Thyroid gland (tissue), 4 donors: ENCODE data around the gene PITRM1. TPM values are rescaled to one million over a fixed set of nuclear protein-coding genes. Genes with fewer than 3 reads are reported as not detected.

Experiments used
- DNase-seq, 2 donors: peaks; one replicate each; pipeline ENCODE4 v3.0.0-alpha.2; 2019
- H3K27ac ChIP-seq, 3 donors: fragments of 200-600 bp; sonication (generic); 1 replicate in 2 of 3; 2 replicates in 1 of 3; pipeline ENCODE4 v1.5.1; 2016 to 2019; ENCODE audit warnings: mild to moderate bottlenecking in 1 of 3, moderate library complexity in 1 of 3
- H3K27me3 ChIP-seq: fragments of 200-600 bp; sonication (generic); one replicate; pipeline ENCODE4 v1.5.1; 2019
- H3K36me3 ChIP-seq, 2 donors: fragments of 200-600 bp; sonication (generic); one replicate each; pipeline ENCODE4 v1.5.1; 2016 to 2019
- H3K4me1 ChIP-seq, 2 donors: fragments of 200-600 bp; sonication (generic); one replicate each; pipeline ENCODE4 v1.5.1; 2017 to 2019
- H3K4me3 ChIP-seq, 3 donors: fragments of 200-600 bp; sonication (generic); replicated peaks in 1 of 3; 1 replicate in 2 of 3; 2 replicates in 1 of 3; pipeline ENCODE4 v1.5.1; 2016; ENCODE audit warnings: mild to moderate bottlenecking in 1 of 3
- H3K9me3 ChIP-seq: fragments of 200-600 bp; sonication (generic); one replicate; pipeline ENCODE4 v1.5.1; 2017
- POLR2A ChIP-seq, 2 donors: fragments of 450-650 bp; IDR thresholded peaks; one replicate each; pipeline ENCODE4 v1.6.1; 2017; ENCODE audit warnings: antibody characterized with exemption in 2 of 2, mild to moderate bottlenecking in 2 of 2, moderate library complexity in 1 of 2
- WGBS, 2 donors: methylation state at CpG; one replicate each; pipeline ENCODE4 v1.1.5; 2017; 5-methylcytosine and 5-hydroxymethylcytosine counted together
- intact Hi-C: fragments of 100-400 bp; cut with DNase I; formaldehyde crosslinking; loops from one replicate; pipeline ENCODE4 v1.15.1; 2023
- total RNA-seq, 4 donors: library from RNA; depleted of rRNA; stranded (reverse); fragments of >200 nt; gene quantifications; one replicate each; pipeline ENCODE4 v1.2.3, GENCODE V29; 2016
- TF ChIP-seq, protein P1 (sequence below), 6 experiments: fragments of 200-600 bp in 3 of 6; fragments of 450-650 bp in 3 of 6; sonication (generic) in 3 of 6; IDR thresholded peaks; one replicate each; pipeline ENCODE4 v1.5.1; 2016 to 2019; ENCODE audit warnings: antibody characterized with exemption in 6 of 6, mild to moderate bottlenecking in 2 of 6, inconsistent platforms in 1 of 6, moderate library complexity in 1 of 6

Gene PITRM1
- total RNA-seq, 4 donors from 2014 or later: 68.2 to 107 (median 86.2) TPM

DNA sequence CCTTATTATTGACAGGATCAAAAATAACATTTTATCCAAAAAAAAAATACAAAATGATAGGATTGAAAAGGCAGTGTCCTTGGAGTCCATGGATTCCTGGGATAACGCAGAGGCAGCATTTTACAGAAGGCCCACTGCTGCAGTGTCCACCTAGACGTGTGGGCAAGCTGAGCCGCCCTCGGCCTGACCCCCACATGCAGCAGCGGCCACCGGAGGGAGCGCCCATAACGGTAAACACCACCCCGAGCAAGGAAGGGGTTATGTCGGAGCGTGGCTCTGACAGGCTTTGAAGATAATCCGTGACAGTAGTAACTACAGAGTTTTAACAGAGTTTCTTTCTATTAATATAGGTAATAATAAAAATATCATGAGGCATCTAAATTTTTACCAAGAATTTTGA lies 45.3 kb upstream of the PITRM1 start:
- no peak for DNase-seq
- Histone ChIP-seq H3K27me3 (no peaks in the 10 kb centered on the region), H3K4me1 (no peaks in the 10 kb centered on the region), H3K4me3 (no peak overlapping the region), H3K27ac (no peak overlapping the region), H3K36me3 (no peaks in the 10 kb centered on the region), H3K9me3 (no peaks in the 10 kb centered on the region)
- 91 to 94% methylated on average over 12 of the region's 12 CpGs for WGBS, 2 donors
- TF ChIP-seq POLR2A (IDR thresholded peaks at IDR 0.05): no peak
- TF ChIP-seq, protein P1, sequence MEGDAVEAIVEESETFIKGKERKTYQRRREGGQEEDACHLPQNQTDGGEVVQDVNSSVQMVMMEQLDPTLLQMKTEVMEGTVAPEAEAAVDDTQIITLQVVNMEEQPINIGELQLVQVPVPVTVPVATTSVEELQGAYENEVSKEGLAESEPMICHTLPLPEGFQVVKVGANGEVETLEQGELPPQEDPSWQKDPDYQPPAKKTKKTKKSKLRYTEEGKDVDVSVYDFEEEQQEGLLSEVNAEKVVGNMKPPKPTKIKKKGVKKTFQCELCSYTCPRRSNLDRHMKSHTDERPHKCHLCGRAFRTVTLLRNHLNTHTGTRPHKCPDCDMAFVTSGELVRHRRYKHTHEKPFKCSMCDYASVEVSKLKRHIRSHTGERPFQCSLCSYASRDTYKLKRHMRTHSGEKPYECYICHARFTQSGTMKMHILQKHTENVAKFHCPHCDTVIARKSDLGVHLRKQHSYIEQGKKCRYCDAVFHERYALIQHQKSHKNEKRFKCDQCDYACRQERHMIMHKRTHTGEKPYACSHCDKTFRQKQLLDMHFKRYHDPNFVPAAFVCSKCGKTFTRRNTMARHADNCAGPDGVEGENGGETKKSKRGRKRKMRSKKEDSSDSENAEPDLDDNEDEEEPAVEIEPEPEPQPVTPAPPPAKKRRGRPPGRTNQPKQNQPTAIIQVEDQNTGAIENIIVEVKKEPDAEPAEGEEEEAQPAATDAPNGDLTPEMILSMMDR (IDR thresholded peaks at IDR 0.05): no peak
- intact Hi-C loops: no loop called here

DNA sequence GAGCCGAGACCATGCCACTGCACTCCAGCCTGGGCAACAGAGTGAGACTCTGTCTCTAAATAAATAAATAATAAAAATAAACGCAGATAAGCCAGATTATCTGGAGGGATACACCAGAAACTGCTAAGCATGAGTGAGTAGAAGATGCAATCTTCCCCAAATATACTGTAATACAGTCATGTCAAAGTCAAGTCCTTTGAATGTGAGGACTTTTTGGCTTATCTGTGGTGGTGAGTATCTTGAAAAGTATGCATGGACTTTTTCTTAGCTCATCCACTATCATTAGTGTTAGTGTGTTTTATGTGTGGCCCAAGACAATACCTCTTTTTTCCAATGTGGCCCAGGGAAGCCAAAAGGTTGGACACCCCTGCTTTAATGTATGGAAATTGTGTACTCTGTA lies 44.7 kb upstream of the PITRM1 start:
- no peaks in the 10 kb centered on the region for H3K36me3 ChIP-seq
- WGBS, 2 donors: 78 to 87% methylated on average over 2 of the region's 2 CpGs

DNA sequence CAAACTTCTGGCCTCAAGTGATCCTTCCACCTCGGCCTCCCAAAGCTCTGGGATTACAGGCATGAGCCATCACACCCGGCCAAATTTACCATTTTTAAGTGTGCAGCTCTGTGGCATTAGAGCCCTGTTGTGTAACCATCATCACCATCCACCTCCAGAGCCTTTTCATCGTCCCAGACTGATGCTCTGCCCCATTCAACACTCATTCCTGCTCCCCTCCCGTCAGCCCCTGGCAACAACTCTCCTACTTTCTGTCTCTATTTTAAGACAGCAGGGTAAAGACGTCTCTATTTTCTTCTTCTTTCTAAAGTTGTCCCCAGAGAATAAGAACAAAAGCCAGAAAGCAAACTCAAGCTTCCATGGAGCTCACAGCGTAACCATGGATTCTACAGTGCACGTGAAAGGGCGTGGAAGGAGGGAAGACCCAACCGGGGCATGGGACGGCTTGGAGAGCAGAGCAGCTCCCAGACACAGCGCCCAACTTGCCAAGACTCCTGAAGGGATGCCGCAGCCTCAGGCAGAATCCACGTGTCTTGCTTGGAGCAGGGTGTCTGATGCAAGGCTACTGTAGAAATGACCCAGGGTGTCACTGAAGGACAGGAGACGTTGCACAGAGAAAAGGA lies 42.7 kb upstream of the PITRM1 start:
- 80 to 83% methylated on average over 14 of the region's 14 CpGs for WGBS, 2 donors
- Histone ChIP-seq H3K9me3 (no peaks in the 10 kb centered on the region), H3K27ac (no peak overlapping the region), H3K27me3 (no peaks in the 10 kb centered on the region), H3K36me3 (no peaks in the 10 kb centered on the region), H3K4me1 (no peaks in the 10 kb centered on the region), H3K4me3 (no peak overlapping the region)
- TF ChIP-seq POLR2A (IDR thresholded peaks at IDR 0.05): no peak
- intact Hi-C loops: no loop called here
- DNase-seq: no peak

More for the DNA sequence above, 44.7 kb upstream of the PITRM1 start:
- no peak overlapping the region for H3K27ac ChIP-seq
- H3K4me1 ChIP-seq: no peaks in the 10 kb centered on the region
- no peaks in the 10 kb centered on the region for H3K27me3 ChIP-seq
- no peak overlapping the region for H3K4me3 ChIP-seq
- intact Hi-C loops: no loop called here
- H3K9me3 ChIP-seq: no peaks in the 10 kb centered on the region
- TF ChIP-seq, protein P1 (IDR thresholded peaks at IDR 0.05): no peak
- DNase-seq: no peak

DNA sequence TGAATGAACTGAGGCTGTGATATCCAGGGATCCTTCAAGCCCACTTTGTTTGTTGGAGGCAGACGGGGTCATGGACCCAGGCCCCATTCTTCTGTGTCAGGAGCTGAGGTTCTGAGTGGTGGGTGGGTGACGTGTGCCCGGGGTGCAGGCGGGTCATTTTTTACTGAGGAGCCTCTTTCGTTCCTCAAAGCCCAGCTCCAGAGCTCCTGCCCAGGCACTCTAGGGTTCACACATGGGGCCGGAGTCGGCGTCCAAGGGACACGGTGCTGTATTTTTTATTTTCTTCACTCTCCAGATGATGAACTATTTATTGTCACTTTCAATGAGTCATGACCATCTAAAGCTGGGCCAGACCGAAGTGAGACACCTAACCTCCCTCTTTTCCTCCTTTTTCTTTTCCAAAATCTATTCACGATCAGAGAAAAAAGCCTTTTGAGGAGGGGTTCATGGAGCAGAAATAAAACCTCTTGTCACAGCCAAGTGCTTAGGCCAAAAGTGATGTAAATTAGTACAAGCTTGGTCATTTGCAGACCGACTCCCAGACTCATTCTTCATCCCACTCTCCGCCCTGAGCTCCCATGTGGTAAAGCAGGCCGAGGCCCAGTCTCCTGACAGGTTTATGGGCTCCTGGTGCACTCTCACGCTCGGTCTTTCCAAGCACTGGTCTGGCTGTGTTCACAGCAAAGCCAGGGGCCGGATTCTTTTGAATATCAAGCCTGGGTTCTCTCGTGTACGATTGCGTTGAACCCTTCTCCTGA lies 41.4 kb upstream of the PITRM1 start:
- no peak for TF ChIP-seq POLR2A (IDR thresholded peaks at IDR 0.05)
- TF ChIP-seq, protein P1 (IDR thresholded peaks at IDR 0.05): no peak
- intact Hi-C loops: no loop called here
- 87 to 93% methylated on average over 20 of the region's 20 CpGs for WGBS, 2 donors
- no peak overlapping the region for H3K27ac ChIP-seq
- DNase-seq: no peak
- no peaks in the 10 kb centered on the region for H3K4me1 ChIP-seq
- H3K4me3 ChIP-seq: no peak overlapping the region
- H3K27me3 ChIP-seq: no peaks in the 10 kb centered on the region
- no peaks in the 10 kb centered on the region for H3K9me3 ChIP-seq
- H3K36me3 ChIP-seq: no peaks in the 10 kb centered on the region

DNA sequence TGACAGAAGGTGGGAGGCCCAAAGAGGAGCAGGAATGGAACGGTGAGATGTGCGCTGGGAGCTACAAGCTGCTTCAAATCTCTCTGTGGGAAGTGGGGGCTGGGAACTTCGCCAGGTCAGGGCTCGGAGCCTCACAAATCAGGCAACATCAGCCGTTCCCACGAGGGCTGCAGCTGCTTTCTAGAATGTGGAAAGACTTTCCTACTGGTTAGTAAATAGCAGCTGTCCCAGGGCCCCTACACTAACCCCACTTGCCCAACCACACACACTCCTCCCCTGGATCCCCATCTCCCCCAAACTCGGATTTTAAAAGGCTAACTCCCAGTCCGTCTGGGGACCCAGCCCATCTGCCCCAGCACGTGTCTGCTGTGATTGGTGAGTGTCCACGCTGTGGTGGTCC lies 40.6 kb upstream of the PITRM1 start:
- no peak for DNase-seq
- H3K27ac ChIP-seq: no peak overlapping the region
- TF ChIP-seq, protein P1 (IDR thresholded peaks at IDR 0.05): no peak
- no peak for TF ChIP-seq POLR2A (IDR thresholded peaks at IDR 0.05)
- no peak overlapping the region for H3K4me3 ChIP-seq
- no peaks in the 10 kb centered on the region for H3K9me3 ChIP-seq
- no peaks in the 10 kb centered on the region for H3K27me3 ChIP-seq
- H3K36me3 ChIP-seq: no peaks in the 10 kb centered on the region
- H3K4me1 ChIP-seq: no peaks in the 10 kb centered on the region
- WGBS, 2 donors: 49 to 58% methylated on average over 10 of the region's 10 CpGs
- intact Hi-C loops: no loop called here
